ENCODE results near the gene B4GALT6. TPM values are rescaled to one million over a fixed set of nuclear protein-coding genes. Genes with fewer than 3 reads are reported as not detected.

The B4GALT6 gene
- total RNA-seq, 2 experiments from 2014 or later = 3.1 to 3.2 TPM

DNA sequence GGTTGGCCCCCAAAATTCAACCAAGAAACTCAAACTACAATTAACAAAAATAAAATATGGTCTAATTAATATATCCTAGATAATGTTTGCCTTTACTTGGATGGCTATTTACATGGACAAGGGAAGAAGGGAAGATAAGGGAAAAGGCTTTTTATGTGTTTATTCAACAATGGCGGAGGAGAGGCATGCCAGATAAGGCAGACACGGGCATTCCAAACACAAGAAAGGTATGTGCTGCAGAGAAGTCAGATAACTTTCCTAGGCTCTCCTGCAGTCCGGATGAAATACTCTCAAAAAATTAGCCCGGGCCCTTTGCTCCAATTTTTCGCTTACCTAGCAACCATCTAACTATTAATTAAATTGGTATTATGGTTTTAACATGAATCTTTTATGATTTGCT is 97.8 kb downstream of the B4GALT6 start:
- no peaks in the 10 kb centered on the region for H3K9me3 Mint-ChIP-seq
- no peak overlapping the region for H3K27ac Mint-ChIP-seq
- H3K4me3 Mint-ChIP-seq = no peak overlapping the region
- H3K36me3 Mint-ChIP-seq = no peaks in the 10 kb centered on the region
- no peak for DNase-seq
- peaks cover 11% of the 10 kb centered on the region for H3K27me3 Mint-ChIP-seq
- H3K4me1 Mint-ChIP-seq = no peaks in the 10 kb centered on the region

DNA sequence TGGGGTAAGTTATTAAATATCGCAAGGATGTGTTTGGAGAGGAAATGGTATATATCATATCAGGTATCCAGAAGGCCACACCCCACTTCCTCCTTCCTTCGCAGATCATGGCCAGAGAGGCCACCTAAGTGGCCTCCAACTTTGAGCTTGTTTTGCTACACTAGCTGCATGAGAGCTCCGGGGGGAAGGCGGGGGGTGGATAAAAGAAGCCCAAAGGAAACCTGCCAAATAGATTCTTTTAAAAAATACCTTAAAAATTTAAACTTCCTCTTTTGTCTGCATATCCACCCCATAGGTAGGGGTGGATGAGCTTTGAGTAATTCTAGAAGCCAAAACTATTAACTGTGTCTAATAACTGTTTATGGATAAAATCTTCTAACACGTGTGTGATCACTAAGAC is 98.4 kb downstream of the B4GALT6 start:
- H3K27ac Mint-ChIP-seq = no peak overlapping the region
- H3K36me3 Mint-ChIP-seq = no peaks in the 10 kb centered on the region
- H3K9me3 Mint-ChIP-seq = no peaks in the 10 kb centered on the region
- DNase-seq = no peak
- H3K27me3 Mint-ChIP-seq = peaks cover 7% of the 10 kb centered on the region
- H3K4me1 Mint-ChIP-seq = no peaks in the 10 kb centered on the region
- no peak overlapping the region for H3K4me3 Mint-ChIP-seq

DNA sequence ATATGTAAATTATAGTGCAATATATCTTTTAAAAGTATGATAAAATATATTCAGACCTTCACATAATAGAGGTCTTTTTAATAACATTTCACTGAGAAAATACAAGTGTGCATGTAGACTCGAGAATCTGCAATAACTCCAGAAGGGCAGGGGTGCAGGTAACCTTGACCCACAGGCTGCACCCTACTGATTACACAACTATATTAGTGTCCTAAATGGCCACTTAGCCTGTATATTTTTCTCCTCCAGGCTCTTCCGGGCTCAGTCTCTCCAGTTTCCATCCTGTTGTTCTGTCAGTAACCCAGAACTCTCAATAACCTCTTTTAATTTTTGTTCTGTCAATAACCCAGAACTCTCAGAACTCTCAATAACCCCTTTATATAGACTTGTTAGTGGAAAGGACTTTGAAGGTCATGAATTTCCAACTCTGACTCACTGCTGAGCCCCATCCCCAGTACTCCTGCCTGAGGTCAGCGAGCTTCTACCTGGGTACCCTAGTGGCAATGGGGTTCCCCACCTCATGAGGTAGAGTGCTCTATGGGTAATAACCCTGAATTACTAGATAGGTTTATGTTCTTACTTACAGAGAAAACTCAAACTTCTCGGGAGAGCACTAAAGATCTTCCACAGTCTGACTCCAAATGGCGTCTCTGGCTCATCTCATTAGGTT is 101.1 kb downstream of the B4GALT6 start:
- no peak for DNase-seq
- peaks cover 3% of the 10 kb centered on the region for H3K27me3 Mint-ChIP-seq
- H3K9me3 Mint-ChIP-seq = no peaks in the 10 kb centered on the region
- no peak overlapping the region for H3K27ac Mint-ChIP-seq
- H3K4me1 Mint-ChIP-seq = no peaks in the 10 kb centered on the region
- no peak overlapping the region for H3K4me3 Mint-ChIP-seq
- H3K36me3 Mint-ChIP-seq = no peaks in the 10 kb centered on the region

DNA sequence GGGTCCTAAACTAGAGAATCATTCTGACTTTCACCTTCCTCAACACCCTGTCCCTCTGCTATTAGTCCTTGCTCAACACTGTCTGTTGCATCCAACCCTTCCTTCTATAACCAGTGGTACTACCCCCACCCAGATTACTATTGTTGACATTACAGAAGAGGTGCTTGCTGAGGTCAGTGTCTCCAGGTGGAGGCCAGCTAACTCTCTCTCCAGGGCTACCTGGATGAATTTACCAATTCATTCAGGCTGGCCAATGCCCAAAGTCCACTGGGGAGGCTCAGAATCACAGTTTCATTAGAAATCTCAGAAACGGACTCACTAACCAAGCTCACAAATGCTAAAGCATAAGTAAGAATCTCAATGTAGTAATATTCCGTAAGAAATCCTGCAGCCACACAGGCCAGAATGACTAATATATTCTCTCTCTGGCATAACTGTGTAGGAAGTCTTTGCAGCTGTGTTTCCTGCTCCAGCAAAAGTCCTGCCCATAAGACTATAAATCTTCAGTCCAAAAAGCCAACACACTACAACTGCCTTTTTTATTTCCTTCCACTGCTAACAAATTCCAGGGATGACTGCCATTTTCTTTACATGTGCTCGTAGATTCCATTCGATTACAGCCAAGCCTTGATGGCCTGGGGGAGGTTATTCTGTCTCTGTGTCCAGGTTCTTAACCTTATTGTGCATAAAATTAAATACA is 102.7 kb downstream of the B4GALT6 start:
- no peak for DNase-seq
- Mint-ChIP-seq H3K27me3 (peaks cover 3% of the 10 kb centered on the region), H3K4me1 (no peaks in the 10 kb centered on the region), H3K9me3 (no peaks in the 10 kb centered on the region), H3K36me3 (no peaks in the 10 kb centered on the region), H3K27ac (no peak overlapping the region), H3K4me3 (no peak overlapping the region)

DNA sequence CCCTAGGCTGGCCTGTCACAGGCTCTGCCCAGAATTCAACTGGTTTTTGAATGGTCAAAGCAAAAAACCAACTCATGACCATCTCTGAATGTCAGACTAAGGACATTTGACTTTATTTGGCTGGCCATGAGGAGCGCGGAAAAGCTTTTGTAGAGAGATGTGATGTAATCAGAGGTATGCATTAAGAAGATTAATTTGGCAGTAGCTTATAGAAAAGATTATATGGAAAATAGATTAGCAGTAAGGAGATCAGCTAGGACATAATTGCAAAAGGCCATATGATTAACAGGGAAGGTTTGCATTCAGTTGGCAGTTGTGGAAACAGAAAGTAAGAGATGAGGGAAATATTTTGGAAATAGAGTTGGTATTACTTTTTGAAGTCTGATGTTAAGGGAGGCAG is 105.0 kb downstream of the B4GALT6 start:
- Mint-ChIP-seq H3K27me3 (no peaks in the 10 kb centered on the region), H3K27ac (no peak overlapping the region), H3K4me1 (no peaks in the 10 kb centered on the region), H3K36me3 (no peaks in the 10 kb centered on the region), H3K4me3 (no peak overlapping the region), H3K9me3 (no peaks in the 10 kb centered on the region)
- no peak for DNase-seq

DNA sequence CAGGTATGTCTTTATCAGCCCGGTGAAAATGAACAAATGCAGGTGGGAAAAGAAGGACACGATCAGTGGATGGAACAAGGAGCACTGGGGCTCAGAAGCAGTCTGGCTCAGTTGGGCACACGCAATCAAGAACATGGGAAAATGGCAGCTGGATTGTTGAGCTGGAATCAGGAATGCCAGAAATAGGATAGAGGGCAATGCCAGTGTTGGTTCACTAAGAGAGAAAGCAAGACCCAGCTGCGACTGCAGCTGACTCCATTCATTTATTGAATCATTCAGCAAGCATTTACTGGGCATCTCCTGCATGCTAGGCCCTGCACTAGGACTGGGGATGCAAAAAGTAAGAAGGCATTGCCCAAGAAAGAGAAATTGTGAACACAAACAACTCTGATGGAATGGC is 106.3 kb downstream of the B4GALT6 start:
- Mint-ChIP-seq H3K9me3 (no peaks in the 10 kb centered on the region), H3K4me3 (no peak overlapping the region), H3K4me1 (no peaks in the 10 kb centered on the region), H3K27ac (no peak overlapping the region), H3K36me3 (no peaks in the 10 kb centered on the region), H3K27me3 (no peaks in the 10 kb centered on the region)
- no peak for DNase-seq

DNA sequence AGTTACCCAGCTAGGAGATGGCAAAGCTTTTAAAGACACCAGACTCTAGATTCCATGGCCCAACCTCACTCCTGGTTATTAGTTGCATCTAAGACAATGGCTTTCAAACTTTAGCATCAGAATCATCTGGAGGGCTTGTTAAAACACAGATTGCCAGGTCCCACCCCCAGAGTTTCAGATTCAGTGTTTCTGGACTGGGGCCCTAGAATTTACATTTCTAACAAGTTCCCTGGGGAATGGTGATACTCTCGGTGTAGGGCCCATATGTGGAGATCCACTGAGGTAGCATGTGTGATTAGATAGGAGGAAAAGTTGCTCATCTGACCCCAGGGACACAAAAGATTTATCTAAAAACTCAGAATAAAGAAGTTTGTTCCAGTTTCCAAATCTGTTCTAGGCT is 107.2 kb downstream of the B4GALT6 start:
- H3K4me3 Mint-ChIP-seq = no peak overlapping the region
- H3K27ac Mint-ChIP-seq = no peak overlapping the region
- H3K36me3 Mint-ChIP-seq = no peaks in the 10 kb centered on the region
- no peaks in the 10 kb centered on the region for H3K9me3 Mint-ChIP-seq
- no peaks in the 10 kb centered on the region for H3K4me1 Mint-ChIP-seq
- DNase-seq = no peak
- H3K27me3 Mint-ChIP-seq = no peaks in the 10 kb centered on the region

DNA sequence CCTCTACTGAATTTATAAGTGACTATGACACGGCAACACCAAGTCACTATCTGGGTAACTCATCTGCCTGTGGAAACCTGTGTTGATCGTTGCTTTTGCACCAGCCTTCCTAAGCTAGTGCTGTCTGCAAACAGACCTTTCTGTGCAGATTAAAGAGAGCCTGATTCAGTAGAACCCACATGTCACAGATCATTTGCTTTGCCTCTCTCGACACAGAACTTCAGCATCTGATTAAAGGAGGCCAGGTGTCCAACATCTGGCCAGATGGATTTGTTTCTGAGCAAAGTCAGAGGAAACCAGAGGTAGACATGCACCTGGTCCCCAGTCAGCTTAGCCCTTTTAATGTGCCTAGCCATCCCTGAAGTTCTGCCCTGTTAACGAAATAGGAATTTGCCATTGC is 107.7 kb downstream of the B4GALT6 start:
- H3K4me1 Mint-ChIP-seq = peaks cover 3% of the 10 kb centered on the region
- no peak overlapping the region for H3K27ac Mint-ChIP-seq
- no peak overlapping the region for H3K4me3 Mint-ChIP-seq
- no peak for DNase-seq
- H3K36me3 Mint-ChIP-seq = no peaks in the 10 kb centered on the region
- no peaks in the 10 kb centered on the region for H3K9me3 Mint-ChIP-seq
- no peaks in the 10 kb centered on the region for H3K27me3 Mint-ChIP-seq

DNA sequence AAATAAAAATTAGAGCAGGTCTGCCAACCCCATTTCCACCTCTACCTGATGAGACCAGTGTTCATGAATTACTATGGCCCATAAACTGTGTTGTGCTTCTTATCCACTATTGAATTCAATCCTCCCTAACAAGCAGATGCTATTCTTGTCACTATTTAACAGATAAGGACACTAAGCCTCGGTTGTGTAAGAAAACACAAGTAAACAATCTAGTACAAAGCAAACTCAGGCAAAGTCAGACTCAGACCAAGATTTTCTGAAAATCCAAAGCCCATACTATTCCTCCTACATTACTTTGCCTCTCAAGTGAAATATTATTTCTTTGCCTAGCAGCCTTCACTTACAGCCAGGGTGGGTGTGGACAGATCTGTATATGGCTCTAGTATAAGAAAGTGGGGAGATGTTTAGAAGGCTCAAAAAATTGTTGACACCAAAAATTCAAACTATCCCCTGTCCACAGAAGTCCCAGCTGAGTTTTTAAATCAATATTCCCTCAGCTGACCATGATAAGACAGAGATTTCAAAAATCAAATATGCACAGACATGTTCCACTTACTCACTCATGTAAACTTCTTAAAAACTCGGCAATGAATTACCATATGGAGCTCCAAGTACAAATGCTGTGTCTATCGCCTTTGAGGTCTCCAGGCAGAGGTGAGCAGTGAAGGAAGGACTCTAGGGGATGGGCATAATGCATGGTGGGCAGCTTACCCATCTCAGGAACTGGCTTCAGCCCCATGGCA is 108.7 kb downstream of the B4GALT6 start:
- DNase-seq = no peak
- no peaks in the 10 kb centered on the region for H3K27me3 Mint-ChIP-seq
- peaks cover 3% of the 10 kb centered on the region for H3K4me1 Mint-ChIP-seq
- H3K4me3 Mint-ChIP-seq = no peak overlapping the region
- H3K27ac Mint-ChIP-seq = no peak overlapping the region
- no peaks in the 10 kb centered on the region for H3K36me3 Mint-ChIP-seq
- no peaks in the 10 kb centered on the region for H3K9me3 Mint-ChIP-seq

DNA sequence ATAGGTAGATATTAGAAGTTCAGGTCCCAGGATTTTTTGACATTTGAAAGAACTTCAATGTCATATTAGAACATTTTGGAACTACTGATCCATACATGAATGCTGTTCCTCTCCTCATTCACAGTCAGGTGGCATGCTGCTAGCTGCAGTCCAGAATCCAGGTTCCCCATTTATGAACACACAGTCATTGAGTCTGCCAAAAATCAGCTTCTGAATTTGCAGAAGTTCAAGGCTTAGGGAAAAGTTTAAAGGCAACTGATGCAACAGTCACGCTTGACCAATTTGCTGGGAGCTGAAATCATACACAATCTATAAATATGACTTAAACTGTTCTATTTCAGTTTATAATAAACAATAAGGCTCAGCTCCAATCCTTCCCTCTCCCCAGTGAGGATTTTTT is 110.0 kb downstream of the B4GALT6 start:
- Mint-ChIP-seq H3K27me3 (no peaks in the 10 kb centered on the region), H3K27ac (no peak overlapping the region), H3K9me3 (no peaks in the 10 kb centered on the region), H3K36me3 (no peaks in the 10 kb centered on the region), H3K4me3 (no peak overlapping the region), H3K4me1 (peaks cover 3% of the 10 kb centered on the region)
- DNase-seq = no peak

Other genes with a start within 250 kb of the B4GALT6 start
- not detected for gene DSG3, start 236.8 kb downstream of the B4GALT6 start, total RNA-seq
- under 1 TPM; 0.70 to 0.89 TPM for gene DSG2, start 186.4 kb downstream of the B4GALT6 start, total RNA-seq
- gene TTR, start 92.7 kb downstream of the B4GALT6 start, total RNA-seq = not detected
- gene SLC25A52, start 76.3 kb upstream of the B4GALT6 start, total RNA-seq = not detected

Data from activated naive CD8-positive, alpha-beta T cell treated with anti-CD3 and anti-CD28 coated beads for 36 hours (primary cell).